NCI-H2171 treated with DMSO at 0.1 percent for 48 hours (cell line): ENCODE data around the gene APMAP.
"Not testable (repeated sequence)": the region's sequence is repeated elsewhere in the genome, so short reads cannot be mapped to it uniquely, and the experiment has no call there.

Experiments
- DNase-seq: peaks from one replicate; lab custom pipeline; 2025; lab: John Stamatoyannopoulos, UW

Gene APMAP

GRCh38 chr20:24951536-24952083 lies 40.9 kb downstream of the APMAP start:
- DNase-seq = peak; percentile 31

GRCh38 chr20:24950836-24951525 lies 41.6 kb downstream of the APMAP start:
- peak; percentile 27 for DNase-seq

GRCh38 chr20:24950128-24950835 lies 42.3 kb downstream of the APMAP start:
- DNase-seq = no peak

GRCh38 chr20:24949756-24950127 lies 42.8 kb downstream of the APMAP start:
- no peak for DNase-seq

- DNase-seq = no peak
Measured at GRCh38 chr20:24948939-24949679, 43.4 kb downstream of the APMAP start, which contains the start of gene CST7. CST7 (plus strand) TSS chr20:24949269; CDS start chr20:24949506, 237 bp downstream.

GRCh38 chr20:24948396-24948938 lies 44.1 kb downstream of the APMAP start:
- DNase-seq = not testable (repeated sequence)

- not testable (repeated sequence) for DNase-seq
Measured at GRCh38 chr20:24946376-24946775, 46.2 kb downstream of the APMAP start.

- DNase-seq = no peak
Measured at GRCh38 chr20:24943731-24944130, 48.8 kb downstream of the APMAP start.

- no peak for DNase-seq
Measured at GRCh38 chr20:24943196-24943595, 49.4 kb downstream of the APMAP start.

- DNase-seq = no peak
Measured at GRCh38 chr20:24942679-24943078, 49.9 kb downstream of the APMAP start.

GRCh38 chr20:24939036-24939435 lies 53.5 kb downstream of the APMAP start:
- DNase-seq = no peak

GRCh38 chr20:24938498-24938897 lies 54.1 kb downstream of the APMAP start:
- peak; percentile 77 for DNase-seq

- DNase-seq = no peak
Measured at GRCh38 chr20:24937579-24937978, 55.0 kb downstream of the APMAP start.

GRCh38 chr20:24936526-24937407 lies 55.8 kb downstream of the APMAP start:
- peak; percentile 29 for DNase-seq

GRCh38 chr20:24935766-24936525 lies 56.6 kb downstream of the APMAP start:
- no peak for DNase-seq

GRCh38 chr20:24935140-24935539 lies 57.4 kb downstream of the APMAP start:
- DNase-seq = no peak

- no peak for DNase-seq
Measured at GRCh38 chr20:24934716-24935115, 57.8 kb downstream of the APMAP start.

GRCh38 chr20:24934101-24934661 lies 58.4 kb downstream of the APMAP start:
- no peak for DNase-seq

GRCh38 chr20:24933266-24933908 lies 59.2 kb downstream of the APMAP start:
- no peak for DNase-seq

- DNase-seq = not testable (repeated sequence)
Measured at GRCh38 chr20:24931893-24932292, 60.7 kb downstream of the APMAP start.
